T-cell (primary cell): ENCODE measurements around the gene ALG11. TPM values are rescaled to one million over a fixed set of nuclear protein-coding genes. Genes with fewer than 3 reads are reported as not detected.
A peak's percentile ranks its signal among the peaks of the same experiment; 100 is the strongest.

Experiments used
- ATAC-seq, 4 experiments: fragments of 200-7000 bp in 3 of 4; fragments of 150-1000 bp in 1 of 4; cut with Tn5 transposase; replicated peaks in 1 of 4; 1 replicate in 3 of 4; 2 replicates in 1 of 4; pipeline ENCODE4 v1.10.0; 2021; ENCODE audit warnings: moderate library complexity in 3 of 4, mild to moderate bottlenecking in 2 of 4, moderate number of reproducible peaks in 1 of 4
- CTCF ChIA-PET, 2 donors: fragments of 300-600 bp; sonication (Branson Sonifier 250); formaldehyde crosslinking; loops; one replicate each; lab custom pipeline; 2022; ENCODE audit warnings: antibody characterized with exemption in 2 of 2; lab: Charles Lee
- POLR2A ChIA-PET, 2 donors: fragments of 300-600 bp; sonication (Branson Sonifier 250); formaldehyde crosslinking; loops; one replicate each; lab custom pipeline; 2022; ENCODE audit warnings: antibody characterized with exemption in 2 of 2; lab: Charles Lee
- DNase-seq, 35 experiments: peaks; one replicate each; pipeline versions ENCODE4 v3.0.0 to v3.0.0-alpha.2; 2013 to 2023
- H3K27ac ChIP-seq: one replicate; pipeline ENCODE4 v1.5.1; 2013; ENCODE audit warnings: low read length
- H3K27me3 ChIP-seq, 2 experiments: replicated peaks in 1 of 2; 1 replicate in 1 of 2; 2 replicates in 1 of 2; pipeline versions ENCODE4 v1.6.1 to v1.7.0; 2013; ENCODE audit warnings: low read length in 1 of 2, mixed read lengths in 1 of 2; ENCODE audit not compliant: control insufficient read depth in 2 of 2, insufficient read depth in 2 of 2; ENCODE audit errors: extremely low read depth in 1 of 2
- H3K36me3 ChIP-seq, 2 donors: 1 replicate in 1 of 2; 2 replicates in 1 of 2; pipeline versions ENCODE4 v1.6.1 to v1.7.0; 2013; ENCODE audit warnings: low read length in 1 of 2; ENCODE audit not compliant: control insufficient read depth in 2 of 2, insufficient read depth in 1 of 2; ENCODE audit errors: extremely low read depth in 1 of 2
- H3K4me1 ChIP-seq, 2 experiments: 1 replicate in 1 of 2; 2 replicates in 1 of 2; pipeline versions ENCODE4 v1.6.1 to v1.7.0; 2013; ENCODE audit warnings: low read length in 2 of 2, mixed read lengths in 1 of 2; ENCODE audit not compliant: insufficient read depth in 2 of 2, control insufficient read depth in 1 of 2; ENCODE audit errors: extremely low read depth in 1 of 2
- H3K4me3 ChIP-seq, 2 donors: 1 replicate in 1 of 2; 2 replicates in 1 of 2; pipeline versions ENCODE4 v1.5.1 to v1.7.0; 2013; ENCODE audit warnings: mild to moderate bottlenecking in 2 of 2, low read length in 1 of 2, moderate library complexity in 1 of 2; ENCODE audit not compliant: control insufficient read depth in 1 of 2; ENCODE audit errors: extremely low read depth in 1 of 2
- H3K9me3 ChIP-seq: 2 replicates; pipeline ENCODE4 v1.7.0; 2013
- H3K27ac Mint-ChIP-seq, 2 donors: one replicate each; pipeline ENCODE4 v1.8.0; 2020 to 2021; ENCODE audit warnings: mild to moderate bottlenecking in 2 of 2, mixed read lengths in 2 of 2
- H3K27me3 Mint-ChIP-seq, 2 donors: one replicate each; pipeline ENCODE4 v1.8.0; 2021 to 2022; ENCODE audit warnings: mixed read lengths in 2 of 2
- H3K36me3 Mint-ChIP-seq: one replicate; pipeline ENCODE4 v1.8.0; 2021; ENCODE audit warnings: mixed read lengths
- H3K4me1 Mint-ChIP-seq, 3 donors: one replicate each; pipeline ENCODE4 v1.8.0; 2020 to 2022; ENCODE audit warnings: mixed read lengths in 3 of 3, mild to moderate bottlenecking in 1 of 3
- H3K4me3 Mint-ChIP-seq, 3 donors: one replicate each; pipeline ENCODE4 v1.8.0; 2020 to 2022; ENCODE audit warnings: mild to moderate bottlenecking in 3 of 3, mixed read lengths in 3 of 3, moderate library complexity in 3 of 3
- H3K9me3 Mint-ChIP-seq, 3 donors: one replicate each; pipeline ENCODE4 v1.8.0; 2020 to 2022; ENCODE audit warnings: mixed read lengths in 3 of 3
- WGBS: methylation state at CpG from one replicate; pipeline ENCODE4 v1.1.5; 2013; ENCODE audit warnings: missing lambda C conversion rate; ENCODE audit not compliant: insufficient coverage; 5-methylcytosine and 5-hydroxymethylcytosine counted together
- total RNA-seq, 35 experiments: library from RNA in 6 of 35; stranded (reverse) in 6 of 35; fragments of 120-200 nt in 1 of 35; gene quantifications; one replicate each; pipeline versions ENCODE4 v1.2.1 to v1.2.4 and lab custom pipeline; 2013 to 2026

Gene ALG11
- total RNA-seq, 5 donors from 2014 or later (not counting 1 experiment from before 2014, with no cell fraction given) = 19.2 to 36.5 (median 32.4) TPM

DNA sequence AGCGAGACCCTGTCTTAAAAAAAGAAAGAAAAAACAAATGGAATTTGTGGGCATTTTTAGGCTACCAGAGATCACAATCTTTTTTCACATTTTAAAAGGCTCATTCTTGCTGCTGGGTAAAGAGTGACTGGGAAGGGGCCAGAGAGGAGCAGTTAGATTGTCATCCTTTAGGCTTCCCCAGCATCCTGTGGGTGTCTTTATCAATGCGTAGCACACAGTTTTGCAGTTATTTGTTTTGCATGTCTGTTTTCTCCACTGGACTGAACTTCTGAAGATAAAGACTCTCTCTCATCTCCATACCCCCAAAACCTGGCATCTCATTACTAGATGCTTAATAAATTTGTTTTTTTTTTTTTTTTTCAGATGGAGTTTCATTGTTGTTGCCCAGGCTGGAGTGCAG, 10.2 kb downstream of the ALG11 start:
- no CpG with 5 or more reads among the region's 2 CpGs for WGBS
- CTCF ChIA-PET = no interaction called here

DNA sequence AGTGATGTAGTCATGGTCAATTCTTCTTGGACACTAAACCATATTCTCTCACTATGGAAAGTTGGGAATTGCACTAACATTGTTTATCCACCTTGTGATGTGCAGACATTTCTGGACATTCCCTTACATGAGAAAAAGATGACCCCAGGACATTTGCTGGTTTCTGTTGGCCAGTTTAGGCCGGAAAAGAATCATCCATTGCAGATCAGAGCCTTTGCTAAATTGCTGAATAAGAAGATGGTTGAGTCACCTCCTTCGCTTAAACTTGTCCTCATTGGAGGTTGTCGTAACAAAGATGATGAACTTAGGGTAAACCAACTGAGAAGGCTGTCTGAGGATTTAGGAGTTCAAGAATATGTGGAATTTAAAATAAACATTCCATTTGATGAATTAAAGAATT, 12.3 kb downstream of the ALG11 start, which contains the start of gene UTP14C:
Gene UTP14C (plus strand): TSS at position 211 of the 400 bp plus-strand sequence. CDS start 4,114 bp downstream, outside the sequence.
- peaks cover 90% of the 10 kb centered on the region for H3K36me3 Mint-ChIP-seq
- CTCF ChIA-PET = interaction anchor here in 1 of 2 donors (1.0 kb wide), 1 partner anchor 131 kb away, joined by 3 read pairs; no protein-coding TSS in a partner anchor
- H3K36me3 ChIP-seq = peaks cover 4 to 68% of the 10 kb centered on the region in 2 donors

More for the DNA sequence above, 10.2 kb downstream of the ALG11 start:
- no peak for ATAC-seq
- H3K4me1 ChIP-seq = peaks cover 0 to 10% of the 10 kb centered on the region in 2 experiments
- H3K36me3 ChIP-seq = peaks cover 4 to 67% of the 10 kb centered on the region in 2 donors
- peaks cover 40 to 52% (median 43%) of the 10 kb centered on the region in 3 donors for H3K4me1 Mint-ChIP-seq
- H3K36me3 Mint-ChIP-seq = peaks cover 80% of the 10 kb centered on the region
- no peaks in the 10 kb centered on the region for H3K27me3 Mint-ChIP-seq
- no peak overlapping the region for H3K4me3 ChIP-seq
- no peaks in the 10 kb centered on the region for H3K27me3 ChIP-seq
- no peak overlapping the region for H3K4me3 Mint-ChIP-seq
- POLR2A ChIA-PET = no interaction called here
- no peak overlapping the region for H3K27ac Mint-ChIP-seq
- no peaks in the 10 kb centered on the region for H3K9me3 ChIP-seq
- DNase-seq = no peak
- no peak overlapping the region for H3K27ac ChIP-seq
- peaks cover 6 to 14% (median 12%) of the 10 kb centered on the region in 3 donors for H3K9me3 Mint-ChIP-seq

GRCh38 chr13:52025475-52026245, 13.5 kb downstream of the ALG11 start:
- H3K9me3 Mint-ChIP-seq = peaks cover 10 to 18% (median 12%) of the 10 kb centered on the region in 3 donors
- Histone ChIP-seq H3K4me1 (peaks cover 0 to 10% of the 10 kb centered on the region in 2 experiments), H3K36me3 (peaks cover 0 to 56% of the 10 kb centered on the region in 2 donors), H3K4me3 (no peak overlapping the region), H3K27ac (no peak overlapping the region), H3K27me3 (no peaks in the 10 kb centered on the region), H3K9me3 (no peaks in the 10 kb centered on the region)
- ATAC-seq (no peak), DNase-seq (no peak)
- H3K27me3 Mint-ChIP-seq = no peaks in the 10 kb centered on the region
- POLR2A ChIA-PET = no interaction called here
- 96% methylated on average over 6 of the region's 8 CpGs for WGBS
- peaks cover 33 to 39% (median 37%) of the 10 kb centered on the region in 3 donors for H3K4me1 Mint-ChIP-seq
- no peak overlapping the region for H3K27ac Mint-ChIP-seq
- CTCF ChIA-PET = interaction anchor here in 1 of 2 donors (0.6 kb wide), 1 partner anchor 100 kb away, joined by 3 read pairs; no protein-coding TSS in a partner anchor
- H3K4me3 Mint-ChIP-seq = no peak overlapping the region
- peaks cover 90% of the 10 kb centered on the region for H3K36me3 Mint-ChIP-seq

More for the DNA sequence above, 12.3 kb downstream of the ALG11 start, which contains the start of gene UTP14C:
- Mint-ChIP-seq H3K9me3 (peaks cover 10 to 18% (median 12%) of the 10 kb centered on the region in 3 donors), H3K4me3 (no peak within 1 kb of the TSS), H3K27me3 (no peaks in the 10 kb centered on the region), H3K27ac (no peak within 1 kb of the TSS), H3K4me1 (peaks cover 32 to 41% (median 33%) of the 10 kb centered on the region in 3 donors)
- POLR2A ChIA-PET = no interaction called here
- DNase-seq (no peak), ATAC-seq (no peak)
- Histone ChIP-seq H3K4me1 (peaks cover 0 to 10% of the 10 kb centered on the region in 2 experiments), H3K4me3 (no peak within 1 kb of the TSS), H3K9me3 (no peaks in the 10 kb centered on the region), H3K27me3 (no peaks in the 10 kb centered on the region), H3K27ac (no peak within 1 kb of the TSS)
- 100% methylated on average over 2 of the region's 3 CpGs for WGBS

DNA sequence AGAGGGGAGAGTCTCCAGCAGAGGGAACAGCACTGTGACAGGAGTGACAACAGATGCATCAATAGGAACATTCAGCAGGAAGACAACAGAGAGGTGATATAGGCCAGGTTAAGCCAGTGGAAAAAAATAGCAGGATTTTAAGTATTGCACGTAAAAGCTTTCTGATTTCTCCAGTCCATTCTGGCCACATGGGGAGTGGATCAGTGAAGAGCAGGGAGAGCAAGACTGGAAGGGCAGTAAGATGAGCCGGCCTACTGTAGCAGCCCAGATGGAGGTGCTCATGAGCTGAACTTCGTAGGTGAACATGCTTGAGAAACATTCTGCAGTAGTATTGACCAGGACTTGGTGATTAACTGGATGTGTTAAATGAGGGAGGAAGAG, 14.0 kb downstream of the ALG11 start:
- ChIA-PET POLR2A (no interaction called here), CTCF (no interaction called here)
- Histone ChIP-seq H3K9me3 (no peaks in the 10 kb centered on the region), H3K4me1 (peaks cover 0 to 10% of the 10 kb centered on the region in 2 experiments), H3K27ac (no peak overlapping the region), H3K4me3 (no peak overlapping the region), H3K27me3 (no peaks in the 10 kb centered on the region), H3K36me3 (peaks cover 0 to 51% of the 10 kb centered on the region in 2 donors)
- 100% methylated on average over 2 of the region's 3 CpGs for WGBS
- Mint-ChIP-seq H3K9me3 (peaks cover 10 to 18% (median 12%) of the 10 kb centered on the region in 3 donors), H3K4me1 (peaks cover 31 to 39% (median 32%) of the 10 kb centered on the region in 3 donors), H3K36me3 (peaks cover 86% of the 10 kb centered on the region), H3K4me3 (no peak overlapping the region), H3K27ac (no peak overlapping the region), H3K27me3 (no peaks in the 10 kb centered on the region)
- DNase-seq (no peak), ATAC-seq (no peak)

DNA sequence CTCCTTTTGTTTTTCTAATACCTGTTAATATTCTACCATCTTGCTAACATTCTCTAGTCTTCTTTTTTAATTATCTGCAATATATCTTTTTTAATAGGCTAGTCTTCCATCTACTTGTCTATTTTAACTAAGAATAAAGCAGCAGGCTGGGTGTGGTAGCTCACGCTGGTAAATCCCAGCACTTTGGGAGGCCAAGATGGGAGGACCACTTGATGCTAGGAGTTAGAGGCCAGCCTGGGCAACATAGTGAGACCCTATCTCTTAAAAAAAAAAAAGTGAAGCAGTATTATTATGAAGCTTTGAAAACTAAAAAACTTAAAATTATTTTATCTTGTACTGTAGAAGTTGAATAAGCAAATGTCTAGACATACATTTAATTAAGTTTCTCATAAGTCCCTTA, 15.6 kb downstream of the ALG11 start:
- Histone ChIP-seq H3K36me3 (peaks cover 0 to 38% of the 10 kb centered on the region in 2 donors), H3K27ac (no peak overlapping the region), H3K9me3 (no peaks in the 10 kb centered on the region), H3K27me3 (no peaks in the 10 kb centered on the region), H3K4me3 (no peak overlapping the region), H3K4me1 (peaks cover 0 to 10% of the 10 kb centered on the region in 2 experiments)
- H3K4me3 Mint-ChIP-seq = no peak overlapping the region
- H3K36me3 Mint-ChIP-seq = peaks cover 77% of the 10 kb centered on the region
- no peaks in the 10 kb centered on the region for H3K27me3 Mint-ChIP-seq
- DNase-seq (no peak), ATAC-seq (no peak)
- H3K4me1 Mint-ChIP-seq = peaks cover 30 to 42% (median 38%) of the 10 kb centered on the region in 3 donors
- CTCF ChIA-PET = no interaction called here
- POLR2A ChIA-PET = no interaction called here
- H3K27ac Mint-ChIP-seq = no peak overlapping the region
- peaks cover 10 to 18% (median 12%) of the 10 kb centered on the region in 3 donors for H3K9me3 Mint-ChIP-seq
- 100% methylated on average over 1 of the region's 1 CpG for WGBS

DNA sequence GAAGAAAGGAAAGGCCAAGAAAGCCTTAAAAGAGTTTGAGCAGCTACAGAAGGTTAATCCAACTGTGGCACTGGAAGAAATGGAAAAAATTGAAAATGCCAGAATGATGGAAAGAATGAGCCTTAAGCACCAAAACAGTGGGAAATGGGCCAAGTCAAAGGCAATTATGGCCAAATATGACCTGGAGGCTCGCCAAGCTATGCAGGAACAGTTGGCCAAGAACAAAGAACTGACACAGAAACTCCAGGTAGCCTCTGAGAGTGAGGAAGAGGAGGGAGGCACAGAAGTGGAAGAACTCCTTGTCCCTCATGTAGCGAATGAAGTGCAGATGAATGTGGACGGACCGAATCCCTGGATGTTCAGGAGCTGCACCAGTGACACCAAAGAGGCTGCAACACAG, 17.4 kb downstream of the ALG11 start:
- CTCF ChIA-PET = no interaction called here
- Histone ChIP-seq H3K4me3 (no peak overlapping the region), H3K27ac (no peak overlapping the region), H3K27me3 (no peaks in the 10 kb centered on the region), H3K9me3 (no peaks in the 10 kb centered on the region), H3K4me1 (peaks cover 0 to 10% of the 10 kb centered on the region in 2 experiments), H3K36me3 (peaks cover 0 to 24% of the 10 kb centered on the region in 2 donors)
- POLR2A ChIA-PET = interaction anchor here in 1 of 2 donors (0.6 kb wide), 2 partner anchors 13 to 17 kb away, joined by 3 read pairs; partner anchors contain the start of gene ALG11
- Mint-ChIP-seq H3K36me3 (peaks cover 61% of the 10 kb centered on the region), H3K27me3 (no peaks in the 10 kb centered on the region), H3K4me3 (peak overlapping the region in 1 of 3 donors; percentile 27), H3K27ac (no peak overlapping the region), H3K4me1 (peaks cover 30 to 41% (median 38%) of the 10 kb centered on the region in 3 donors), H3K9me3 (peaks cover 10 to 18% (median 12%) of the 10 kb centered on the region in 3 donors)
- WGBS = 100% methylated on average over 4 of the region's 4 CpGs
- ATAC-seq = no peak
- no peak for DNase-seq
